Measurements from ENCODE around the gene PADI4.

GRCh38 chr1:17346046-17346789 is 38.2 kb downstream of the PADI4 start:
- TF ChIP-seq, protein P1, sequence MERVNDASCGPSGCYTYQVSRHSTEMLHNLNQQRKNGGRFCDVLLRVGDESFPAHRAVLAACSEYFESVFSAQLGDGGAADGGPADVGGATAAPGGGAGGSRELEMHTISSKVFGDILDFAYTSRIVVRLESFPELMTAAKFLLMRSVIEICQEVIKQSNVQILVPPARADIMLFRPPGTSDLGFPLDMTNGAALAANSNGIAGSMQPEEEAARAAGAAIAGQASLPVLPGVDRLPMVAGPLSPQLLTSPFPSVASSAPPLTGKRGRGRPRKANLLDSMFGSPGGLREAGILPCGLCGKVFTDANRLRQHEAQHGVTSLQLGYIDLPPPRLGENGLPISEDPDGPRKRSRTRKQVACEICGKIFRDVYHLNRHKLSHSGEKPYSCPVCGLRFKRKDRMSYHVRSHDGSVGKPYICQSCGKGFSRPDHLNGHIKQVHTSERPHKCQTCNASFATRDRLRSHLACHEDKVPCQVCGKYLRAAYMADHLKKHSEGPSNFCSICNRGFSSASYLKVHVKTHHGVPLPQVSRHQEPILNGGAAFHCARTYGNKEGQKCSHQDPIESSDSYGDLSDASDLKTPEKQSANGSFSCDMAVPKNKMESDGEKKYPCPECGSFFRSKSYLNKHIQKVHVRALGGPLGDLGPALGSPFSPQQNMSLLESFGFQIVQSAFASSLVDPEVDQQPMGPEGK (CRISPR knock-in tag; IDR thresholded peaks at IDR 0.05; ENCODE audit: borderline replicate concordance), result no peak
- TF ChIP-seq ZNF70 (CRISPR knock-in tag; IDR thresholded peaks at IDR 0.05) (no peak), ESRRG (CRISPR knock-in tag; IDR thresholded peaks at IDR 0.05) (no peak), OSR1 (CRISPR knock-in tag; IDR thresholded peaks at IDR 0.05) (no peak), POU6F1 (CRISPR knock-in tag; IDR thresholded peaks at IDR 0.05; ENCODE audit: borderline replicate concordance, low read depth) (no peak), ZNF8 (CRISPR knock-in tag; IDR thresholded peaks at IDR 0.05) (no peak), GLIS3 (CRISPR knock-in tag; IDR thresholded peaks at IDR 0.05) (no peak), TOX (CRISPR knock-in tag; IDR thresholded peaks at IDR 0.05; ENCODE audit: borderline replicate concordance) (no peak), PPARA (CRISPR knock-in tag; IDR thresholded peaks at IDR 0.05; ENCODE audit: borderline replicate concordance) (no peak), ZFP3 (CRISPR knock-in tag; IDR thresholded peaks at IDR 0.05) (no peak), CREB5 (CRISPR knock-in tag; IDR thresholded peaks at IDR 0.05; ENCODE audit: low read depth) (no peak), BACH2 (CRISPR knock-in tag; IDR thresholded peaks at IDR 0.05; ENCODE audit: borderline replicate concordance) (no peak)
- TF ChIP-seq, protein P2, sequence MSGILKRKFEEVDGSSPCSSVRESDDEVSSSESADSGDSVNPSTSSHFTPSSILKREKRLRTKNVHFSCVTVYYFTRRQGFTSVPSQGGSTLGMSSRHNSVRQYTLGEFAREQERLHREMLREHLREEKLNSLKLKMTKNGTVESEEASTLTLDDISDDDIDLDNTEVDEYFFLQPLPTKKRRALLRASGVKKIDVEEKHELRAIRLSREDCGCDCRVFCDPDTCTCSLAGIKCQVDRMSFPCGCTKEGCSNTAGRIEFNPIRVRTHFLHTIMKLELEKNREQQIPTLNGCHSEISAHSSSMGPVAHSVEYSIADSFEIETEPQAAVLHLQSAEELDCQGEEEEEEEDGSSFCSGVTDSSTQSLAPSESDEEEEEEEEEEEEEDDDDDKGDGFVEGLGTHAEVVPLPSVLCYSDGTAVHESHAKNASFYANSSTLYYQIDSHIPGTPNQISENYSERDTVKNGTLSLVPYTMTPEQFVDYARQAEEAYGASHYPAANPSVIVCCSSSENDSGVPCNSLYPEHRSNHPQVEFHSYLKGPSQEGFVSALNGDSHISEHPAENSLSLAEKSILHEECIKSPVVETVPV (CRISPR knock-in tag; IDR thresholded peaks at IDR 0.05), result no peak

Measured in SK-N-SH treated with all-trans-retinoic acid at 6 μM for 48 hours (cell line).